Testis (tissue), 2 donors: ENCODE results near the gene PHF10.

ENCODE experiments used
- POLR2A ChIP-seq: fragments of 450-650 bp; IDR thresholded peaks from one replicate; pipeline ENCODE4 v1.6.1; 2017; ENCODE audit warnings: antibody characterized with exemption, mild to moderate bottlenecking, moderate library complexity
- TF ChIP-seq, protein P1 (sequence below), 3 experiments: fragments of 450-650 bp in 2 of 3; fragments of 200-600 bp in 1 of 3; sonication (generic) in 1 of 3; IDR thresholded peaks; one replicate each; pipeline ENCODE4 v1.5.1; 2016 to 2019; ENCODE audit warnings: antibody characterized with exemption in 3 of 3, mild to moderate bottlenecking in 2 of 3, moderate library complexity in 1 of 3

DNA sequence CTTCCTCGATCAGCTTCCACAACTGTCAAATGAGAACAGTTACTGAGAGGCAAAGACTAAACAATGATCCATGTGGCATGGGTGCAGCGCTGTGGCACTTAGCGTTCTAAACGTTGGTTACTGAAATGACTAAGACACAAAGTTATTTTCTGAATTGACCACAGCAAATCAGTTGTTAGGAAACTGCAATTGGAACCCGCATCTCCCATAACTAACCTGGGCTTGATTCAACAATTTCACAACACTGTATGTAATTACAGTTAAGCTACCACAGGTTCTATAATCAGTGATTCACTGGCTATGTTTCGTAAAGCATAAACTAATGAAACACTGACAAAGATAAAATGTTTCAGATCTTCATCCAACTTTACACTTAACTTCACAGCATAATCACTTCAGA, 35.0 kb downstream of the PHF10 start:
- TF ChIP-seq, protein P1, sequence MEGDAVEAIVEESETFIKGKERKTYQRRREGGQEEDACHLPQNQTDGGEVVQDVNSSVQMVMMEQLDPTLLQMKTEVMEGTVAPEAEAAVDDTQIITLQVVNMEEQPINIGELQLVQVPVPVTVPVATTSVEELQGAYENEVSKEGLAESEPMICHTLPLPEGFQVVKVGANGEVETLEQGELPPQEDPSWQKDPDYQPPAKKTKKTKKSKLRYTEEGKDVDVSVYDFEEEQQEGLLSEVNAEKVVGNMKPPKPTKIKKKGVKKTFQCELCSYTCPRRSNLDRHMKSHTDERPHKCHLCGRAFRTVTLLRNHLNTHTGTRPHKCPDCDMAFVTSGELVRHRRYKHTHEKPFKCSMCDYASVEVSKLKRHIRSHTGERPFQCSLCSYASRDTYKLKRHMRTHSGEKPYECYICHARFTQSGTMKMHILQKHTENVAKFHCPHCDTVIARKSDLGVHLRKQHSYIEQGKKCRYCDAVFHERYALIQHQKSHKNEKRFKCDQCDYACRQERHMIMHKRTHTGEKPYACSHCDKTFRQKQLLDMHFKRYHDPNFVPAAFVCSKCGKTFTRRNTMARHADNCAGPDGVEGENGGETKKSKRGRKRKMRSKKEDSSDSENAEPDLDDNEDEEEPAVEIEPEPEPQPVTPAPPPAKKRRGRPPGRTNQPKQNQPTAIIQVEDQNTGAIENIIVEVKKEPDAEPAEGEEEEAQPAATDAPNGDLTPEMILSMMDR (IDR thresholded peaks at IDR 0.05): no peak
- no peak for TF ChIP-seq POLR2A
